Activated T-cell treated with anti-CD3 and anti-CD28 coated beads for 24 hours (primary cell): ENCODE data around the gene KIAA0586.

Experiments used
- DNase-seq: peaks from one replicate; pipeline ENCODE4 v3.0.0-alpha.2; 2020; ENCODE audit warnings: low read depth

KIAA0586 gene

DNA sequence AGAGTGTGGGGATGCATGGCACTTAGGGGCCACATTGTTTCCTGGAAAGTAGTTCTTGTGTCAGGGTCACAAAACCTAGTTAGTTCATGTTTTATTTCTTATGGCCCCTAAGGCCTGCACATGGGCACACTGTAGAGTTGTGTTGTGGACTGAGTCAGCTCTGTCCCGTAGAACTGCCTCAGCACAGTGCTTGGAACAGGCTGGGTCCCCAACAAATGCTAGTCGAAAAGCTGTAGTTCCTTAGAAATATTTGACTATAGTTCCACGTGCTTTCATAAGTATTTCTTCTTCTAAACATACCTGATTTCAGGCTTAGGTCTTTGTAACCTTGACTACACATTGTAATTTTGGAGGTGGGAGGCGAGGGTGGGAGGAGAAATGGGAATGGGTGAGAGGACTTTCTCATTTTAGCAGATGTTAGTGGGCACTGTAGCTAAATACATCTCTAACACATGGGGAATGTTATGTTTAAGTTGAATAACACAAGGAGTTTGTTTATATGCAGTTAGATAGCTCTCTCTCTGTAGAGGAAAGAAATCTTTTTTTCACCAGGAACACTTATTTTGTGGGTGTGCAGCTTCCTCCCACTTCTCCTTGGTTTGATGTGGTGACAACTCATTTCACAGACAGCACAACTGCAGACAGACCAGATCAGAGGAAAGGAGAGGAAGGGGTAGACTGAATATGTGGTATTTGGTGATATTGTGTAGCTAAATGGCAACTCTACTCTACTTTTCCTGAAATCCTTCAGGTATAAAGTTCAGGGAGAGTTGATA lies 170.7 kb downstream of the KIAA0586 start:
- no peak for DNase-seq

DNA sequence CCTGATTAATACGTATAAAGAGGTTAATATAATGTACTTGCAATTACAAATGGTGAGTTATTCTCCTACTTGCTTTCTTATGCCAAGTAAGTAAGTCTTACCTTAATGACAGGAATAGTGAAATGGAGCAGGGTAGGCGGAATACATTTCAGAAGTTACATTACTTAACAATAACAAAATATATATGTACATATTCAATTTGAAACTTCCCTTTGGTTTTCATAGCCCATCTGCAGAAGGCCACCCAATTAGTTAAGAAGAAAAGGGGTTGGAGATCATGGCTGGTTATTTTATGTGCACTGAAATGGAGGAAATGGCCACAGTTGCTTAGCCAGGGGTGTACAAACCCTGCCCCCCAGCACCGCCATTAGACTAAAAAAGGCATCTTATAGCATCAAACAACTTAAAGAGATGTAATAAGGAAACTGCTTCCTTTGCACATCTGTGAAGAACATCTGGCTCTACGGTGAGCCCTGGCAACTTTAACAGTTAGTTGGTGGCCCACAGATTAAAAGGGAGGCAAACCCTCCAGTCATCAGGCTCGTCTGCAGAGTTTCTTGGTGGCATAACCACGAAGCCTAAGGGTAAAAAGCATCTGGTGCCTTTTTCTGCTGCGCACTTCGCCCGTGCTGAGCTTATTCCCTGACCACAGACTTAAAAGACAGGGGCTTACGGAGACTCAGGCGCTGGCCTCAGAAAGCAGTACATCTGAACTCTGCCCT lies 171.4 kb downstream of the KIAA0586 start:
- DNase-seq = no peak

DNA sequence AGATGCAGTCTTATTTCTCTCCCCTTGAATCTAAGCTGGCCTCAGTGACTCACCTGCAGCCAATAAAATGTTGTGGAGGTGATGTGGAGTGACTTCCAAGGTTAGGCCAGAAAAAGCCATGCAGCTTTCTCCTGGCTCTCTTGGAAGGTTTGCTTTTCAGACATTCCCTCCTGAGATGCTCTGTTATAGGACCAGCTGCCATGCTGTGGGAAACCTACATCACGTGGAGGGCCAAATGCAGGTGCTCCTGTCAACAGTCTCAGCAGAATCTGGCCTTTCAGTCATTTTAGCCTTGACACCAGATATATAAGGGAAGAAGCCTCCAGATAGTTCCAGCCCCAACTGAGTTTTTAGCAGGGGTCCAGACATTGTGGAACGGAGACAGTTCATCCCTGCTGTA lies 172.2 kb downstream of the KIAA0586 start:
- DNase-seq = no peak
